EL (cell line): ENCODE results near the gene P4HA1.
"Not testable (repeated sequence)": the region's sequence is repeated elsewhere in the genome, so short reads cannot be mapped to it uniquely, and the experiment has no call there.

Experiments used
- DNase-seq: peaks from one replicate; pipeline ENCODE4 v3.0.0-alpha.2; 2016

P4HA1 gene

GRCh38 chr10:73042130-73042529 is 54.5 kb downstream of the P4HA1 start:
- no peak for DNase-seq

- DNase-seq = peak; percentile 86
Measured at GRCh38 chr10:73039635-73040034, 57.0 kb downstream of the P4HA1 start.

- not testable (repeated sequence) for DNase-seq
Measured at GRCh38 chr10:73036285-73036684, 60.4 kb downstream of the P4HA1 start.

GRCh38 chr10:73032536-73032935 is 64.1 kb downstream of the P4HA1 start:
- DNase-seq = no peak

- not testable (repeated sequence) for DNase-seq
Measured at GRCh38 chr10:73026623-73027022, 70.0 kb downstream of the P4HA1 start.

- DNase-seq = not testable (repeated sequence)
Measured at GRCh38 chr10:73023455-73024070, 73.1 kb downstream of the P4HA1 start.

- DNase-seq = not testable (repeated sequence)
Measured at GRCh38 chr10:73022961-73023360, 73.7 kb downstream of the P4HA1 start.

GRCh38 chr10:73021538-73022164 is 75.0 kb downstream of the P4HA1 start:
- DNase-seq = not testable (repeated sequence)

- DNase-seq = no peak
Measured at GRCh38 chr10:73021050-73021449, 75.6 kb downstream of the P4HA1 start.

GRCh38 chr10:73019100-73019499 is 77.6 kb downstream of the P4HA1 start:
- no peak for DNase-seq

GRCh38 chr10:73018632-73019031 is 78.0 kb downstream of the P4HA1 start:
- no peak for DNase-seq

GRCh38 chr10:73017955-73018480 is 78.6 kb downstream of the P4HA1 start:
- DNase-seq = no peak

GRCh38 chr10:73015779-73016178 is 80.9 kb downstream of the P4HA1 start:
- no peak for DNase-seq

GRCh38 chr10:73003822-73004221 is 92.8 kb downstream of the P4HA1 start:
- no peak for DNase-seq

- no peak for DNase-seq
Measured at GRCh38 chr10:73000973-73001372, 95.7 kb downstream of the P4HA1 start.

- no peak for DNase-seq
Measured at GRCh38 chr10:72997099-72997498, 99.6 kb downstream of the P4HA1 start.

- DNase-seq = not testable (repeated sequence)
Measured at GRCh38 chr10:72995459-72995858, 101.2 kb downstream of the P4HA1 start.

- not testable (repeated sequence) for DNase-seq
Measured at GRCh38 chr10:72989771-72990170, 106.9 kb downstream of the P4HA1 start.

GRCh38 chr10:72984618-72985017 is 112.0 kb downstream of the P4HA1 start:
- not testable (repeated sequence) for DNase-seq

GRCh38 chr10:72981882-72982529 is 114.7 kb downstream of the P4HA1 start:
- DNase-seq = peak; percentile 21

GRCh38 chr10:72981028-72981881 is 115.4 kb downstream of the P4HA1 start:
- no peak for DNase-seq

- DNase-seq = no peak
Measured at GRCh38 chr10:72980348-72980747, 116.3 kb downstream of the P4HA1 start.

- DNase-seq = no peak
Measured at GRCh38 chr10:72979709-72980108, 117.0 kb downstream of the P4HA1 start.
